GM21447 (cell line): ENCODE results near the gene CRAMP1.

Experiments used
- ATAC-seq: cut with Tn5 transposase; IDR thresholded peaks from one replicate; pipeline ENCODE4 v1.9.1; 2021; ENCODE audit not compliant: unreplicated experiment

The CRAMP1 gene, protein sequence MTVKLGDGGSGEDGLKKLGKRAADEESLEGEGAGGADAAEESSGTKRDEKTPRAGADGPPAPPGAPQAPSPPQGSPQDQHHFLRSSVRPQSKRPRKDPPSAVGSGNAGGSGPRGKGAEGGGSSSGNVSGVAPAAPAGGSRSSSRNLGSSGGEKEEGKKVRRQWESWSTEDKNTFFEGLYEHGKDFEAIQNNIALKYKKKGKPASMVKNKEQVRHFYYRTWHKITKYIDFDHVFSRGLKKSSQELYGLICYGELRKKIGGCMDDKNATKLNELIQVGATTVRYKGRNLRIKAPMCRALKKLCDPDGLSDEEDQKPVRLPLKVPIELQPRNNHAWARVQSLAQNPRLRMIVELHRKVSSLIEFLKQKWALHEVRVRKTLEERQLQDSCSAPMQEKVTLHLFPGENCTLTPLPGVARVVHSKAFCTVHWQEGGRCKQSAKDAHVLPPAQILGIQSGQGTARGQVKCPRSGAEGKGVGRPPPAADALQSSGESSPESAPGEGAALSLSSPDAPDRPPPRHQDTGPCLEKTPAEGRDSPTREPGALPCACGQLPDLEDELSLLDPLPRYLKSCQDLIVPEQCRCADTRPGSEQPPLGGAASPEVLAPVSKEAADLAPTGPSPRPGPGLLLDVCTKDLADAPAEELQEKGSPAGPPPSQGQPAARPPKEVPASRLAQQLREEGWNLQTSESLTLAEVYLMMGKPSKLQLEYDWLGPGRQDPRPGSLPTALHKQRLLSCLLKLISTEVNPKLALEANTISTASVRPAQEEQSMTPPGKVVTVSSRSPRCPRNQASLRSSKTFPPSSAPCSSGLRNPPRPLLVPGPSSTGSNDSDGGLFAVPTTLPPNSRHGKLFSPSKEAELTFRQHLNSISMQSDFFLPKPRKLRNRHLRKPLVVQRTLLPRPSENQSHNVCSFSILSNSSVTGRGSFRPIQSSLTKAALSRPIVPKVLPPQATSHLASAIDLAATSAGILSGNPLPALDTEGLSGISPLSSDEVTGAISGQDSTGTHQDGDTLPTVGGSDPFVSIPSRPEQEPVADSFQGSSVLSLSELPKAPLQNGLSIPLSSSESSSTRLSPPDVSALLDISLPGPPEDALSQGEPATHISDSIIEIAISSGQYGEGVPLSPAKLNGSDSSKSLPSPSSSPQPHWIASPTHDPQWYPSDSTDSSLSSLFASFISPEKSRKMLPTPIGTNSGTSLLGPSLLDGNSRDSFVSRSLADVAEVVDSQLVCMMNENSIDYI (N-terminal part only)

GRCh38 chr16:1612320-1613111 lies at the start of gene CRAMP1:
Gene CRAMP1, plus strand, starts transcription at chr16:1612360. Its CDS starts 2,280 bp downstream, at chr16:1614640.
- no peak for ATAC-seq

DNA sequence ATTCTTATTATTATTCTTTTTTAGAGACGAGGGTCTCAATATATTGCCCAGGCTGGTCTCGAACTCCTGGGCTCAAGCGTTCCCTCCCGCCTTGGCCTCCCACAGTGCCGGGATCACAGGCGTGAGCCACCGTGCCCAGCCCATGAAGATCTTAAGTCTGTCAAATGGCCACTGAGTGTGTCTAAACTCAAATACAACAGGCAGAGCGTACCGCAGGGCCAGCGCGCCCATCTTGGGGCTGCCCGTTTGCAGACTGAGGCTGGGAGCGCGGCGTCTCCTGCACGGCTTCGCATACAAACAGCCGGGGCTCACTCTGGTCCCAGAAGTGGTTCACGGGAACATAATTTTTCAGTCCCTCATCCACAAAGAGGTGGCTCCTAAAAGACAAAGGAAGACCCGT lies 48.4 kb upstream of the CRAMP1 start:
- no peak for ATAC-seq

DNA sequence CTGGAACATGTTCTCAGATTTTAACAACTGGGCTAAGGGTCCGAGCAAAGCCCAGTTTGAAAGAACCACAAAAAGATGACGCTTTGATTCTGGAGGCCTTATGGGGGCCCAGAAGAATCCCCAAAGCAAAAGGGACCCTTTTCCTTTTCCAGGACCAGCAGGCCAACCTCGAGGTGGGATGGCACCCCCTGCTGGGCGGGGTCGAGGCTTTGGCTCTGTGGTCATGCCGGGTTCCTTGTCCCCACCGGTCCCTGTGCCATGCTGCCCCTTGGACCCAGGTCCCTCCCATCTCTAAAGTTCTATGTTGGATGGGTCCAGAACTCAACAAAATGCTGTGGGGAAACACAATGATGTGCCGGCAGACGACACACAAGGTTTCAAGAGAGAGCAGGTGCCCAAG lies 47.8 kb upstream of the CRAMP1 start:
- ATAC-seq = no peak

- no peak for ATAC-seq
These were observed 46.9 kb upstream of the CRAMP1 start for GRCh38 chr16:1565083-1565805.

DNA sequence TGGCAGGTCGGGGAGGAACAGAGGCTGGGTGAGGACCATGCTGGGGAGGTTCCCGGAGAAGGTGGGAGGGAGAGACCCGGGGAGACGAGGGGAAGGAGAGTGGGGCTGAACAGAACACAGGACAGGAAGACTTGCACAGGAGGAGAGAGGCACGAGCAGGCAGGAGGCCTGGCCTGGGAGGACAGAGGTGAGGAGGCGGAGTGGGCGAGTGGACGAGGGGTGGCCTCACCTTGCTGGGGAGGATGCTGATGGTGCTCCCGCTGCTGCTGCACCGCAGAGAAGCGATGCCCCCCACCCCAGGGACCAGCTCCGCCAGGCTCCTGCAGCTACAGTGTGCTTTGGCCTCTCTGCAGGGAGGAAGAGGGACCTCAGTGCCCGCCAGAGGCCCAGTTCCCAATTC lies 44.2 kb upstream of the CRAMP1 start:
- ATAC-seq = no peak

DNA sequence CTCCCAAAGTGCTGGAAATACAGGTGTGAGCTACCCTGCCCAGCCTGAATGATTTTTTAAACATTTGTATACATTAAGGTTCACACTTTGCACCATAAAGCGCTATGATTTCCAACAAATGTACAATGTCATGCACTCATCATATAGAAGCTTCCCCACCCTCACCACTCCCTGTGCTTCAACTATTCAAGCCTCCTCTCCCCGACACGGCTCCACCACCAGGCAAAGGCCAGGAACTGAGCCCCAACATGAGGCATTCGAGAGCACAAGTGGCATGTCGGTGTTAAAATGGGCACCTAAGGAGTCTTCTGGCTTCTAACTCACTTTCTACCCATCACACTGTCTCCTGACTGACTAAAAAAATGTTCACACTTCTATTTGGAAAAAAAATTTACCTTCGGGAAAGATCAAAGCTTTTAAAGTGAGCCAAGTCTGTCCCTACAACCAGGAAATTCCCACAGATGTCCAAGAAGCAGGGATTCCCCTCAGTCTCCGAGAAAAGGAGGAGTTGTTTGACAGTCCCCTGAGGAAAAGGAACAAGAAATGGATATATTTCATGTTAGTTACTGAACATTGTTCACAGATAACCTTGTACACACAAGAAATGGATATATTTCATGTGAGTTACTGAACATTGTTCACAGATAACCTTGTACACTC lies 41.0 kb upstream of the CRAMP1 start:
- ATAC-seq = no peak

- ATAC-seq = no peak
These were observed 39.5 kb upstream of the CRAMP1 start for GRCh38 chr16:1572673-1573072.

DNA sequence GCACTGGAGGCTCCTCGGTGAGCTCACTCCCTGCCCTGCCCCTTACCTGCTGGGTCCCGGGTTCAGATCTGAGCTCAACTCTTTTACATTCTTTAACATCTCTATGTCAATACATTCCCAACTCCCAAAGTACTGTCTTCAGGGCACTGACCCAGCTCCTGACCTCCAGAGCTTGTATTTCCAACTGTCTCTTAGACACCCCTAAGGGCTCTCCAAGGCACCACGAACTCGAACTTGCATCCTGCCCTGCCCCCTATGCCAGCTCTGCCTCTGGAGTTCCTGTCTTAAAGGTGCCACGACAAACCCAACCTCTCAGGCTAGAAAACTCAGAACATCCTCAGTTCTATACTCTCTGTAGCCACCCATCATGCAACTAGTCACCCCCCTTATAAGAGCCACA lies 38.9 kb upstream of the CRAMP1 start:
- ATAC-seq = no peak

- no peak for ATAC-seq
These were observed 36.6 kb upstream of the CRAMP1 start for GRCh38 chr16:1575578-1575977.

DNA sequence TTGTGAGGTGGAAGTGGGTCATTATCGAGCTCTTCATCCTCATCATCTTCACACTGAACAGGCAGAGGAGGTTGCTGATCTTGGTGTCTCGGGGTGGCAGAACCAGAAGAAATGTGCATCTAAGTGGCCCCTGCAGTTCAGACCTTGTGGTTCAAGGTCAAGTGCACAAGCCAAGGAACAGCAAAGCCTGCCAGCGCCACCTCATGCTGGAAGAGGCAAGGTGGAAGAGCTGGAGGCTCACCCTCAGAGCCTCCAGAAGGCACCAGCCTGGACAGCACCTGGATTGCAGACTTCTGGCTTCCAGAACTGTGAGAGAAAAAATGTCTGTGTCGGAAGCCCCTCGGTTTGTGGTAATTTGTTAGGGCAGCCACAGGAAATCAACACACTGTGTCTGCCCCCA lies 32.9 kb upstream of the CRAMP1 start:
- ATAC-seq = no peak

DNA sequence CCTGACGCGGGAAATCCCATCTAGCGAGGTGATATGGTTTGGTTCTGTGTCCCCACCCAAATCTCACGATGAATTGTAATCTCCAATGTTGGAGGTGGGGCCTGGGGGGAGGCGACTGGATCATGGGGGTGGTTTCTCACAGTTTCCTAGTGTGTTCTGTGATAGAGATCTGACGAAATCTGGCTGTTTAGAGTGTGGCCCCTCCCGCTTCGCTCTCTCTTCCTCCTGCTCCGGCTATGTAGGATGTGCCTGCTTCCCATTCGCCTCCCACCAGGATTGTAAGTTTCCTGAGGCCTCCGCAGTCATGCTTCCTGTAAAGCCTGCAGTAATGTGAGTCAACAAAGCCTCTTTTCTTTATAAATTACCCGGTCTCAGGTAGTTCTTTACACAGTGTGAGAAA lies 31.9 kb upstream of the CRAMP1 start:
- ATAC-seq = no peak

GRCh38 chr16:1580956-1581355 lies 31.2 kb upstream of the CRAMP1 start:
- ATAC-seq = no peak

DNA sequence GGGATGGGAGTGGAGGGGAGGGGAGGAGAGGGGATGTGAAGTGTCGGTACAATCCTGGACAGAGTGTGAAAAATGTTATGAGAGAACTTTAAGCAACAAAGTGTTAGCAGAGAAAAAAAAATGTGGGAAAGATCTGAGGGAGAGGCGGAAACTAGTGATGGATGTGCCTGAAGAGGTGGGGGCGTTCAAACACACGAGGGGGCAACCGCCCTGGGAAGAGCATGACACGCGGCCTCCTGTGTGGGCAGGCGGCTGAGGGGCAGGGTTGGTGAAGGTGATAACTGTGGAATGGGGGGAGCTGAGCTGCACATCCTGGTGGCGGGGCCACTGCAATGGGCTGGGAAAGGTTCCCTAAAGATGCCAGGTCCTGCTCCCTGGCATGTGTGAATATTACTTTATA lies 30.4 kb upstream of the CRAMP1 start:
- no peak for ATAC-seq

- ATAC-seq = no peak
These were observed 29.0 kb upstream of the CRAMP1 start for GRCh38 chr16:1583180-1583579.

- no peak for ATAC-seq
These were observed 27.2 kb upstream of the CRAMP1 start for GRCh38 chr16:1584926-1585484.

GRCh38 chr16:1590366-1590765 lies 21.8 kb upstream of the CRAMP1 start:
- no peak for ATAC-seq

GRCh38 chr16:1590930-1591705 lies 21.0 kb upstream of the CRAMP1 start:
- no peak for ATAC-seq

GRCh38 chr16:1592446-1592845 lies 19.7 kb upstream of the CRAMP1 start:
- ATAC-seq = no peak
